GM23248 (cell line): ENCODE results near the gene SIPA1L3. TPM values are rescaled to one million over a fixed set of nuclear protein-coding genes. Genes with fewer than 3 reads are reported as not detected.

Experiments used
- DNase-seq: peaks from one replicate; pipeline ENCODE4 v3.0.0-alpha.2; 2015
- H2AFZ ChIP-seq: fragments of 200-600 bp; sonication (generic); 2 replicates; pipeline ENCODE4 v1.6.1; 2016; ENCODE audit warnings: antibody characterized with exemption
- H3F3A ChIP-seq: fragments of 200-600 bp; sonication (generic); 2 replicates; pipeline ENCODE4 v1.6.1; 2016; ENCODE audit warnings: mild to moderate bottlenecking, antibody characterized with exemption, mixed run types; ENCODE audit not compliant: insufficient read depth
- H3K27ac ChIP-seq: fragments of 200-600 bp; sonication (generic); 2 replicates; pipeline ENCODE4 v1.5.1; 2016; ENCODE audit warnings: mild to moderate bottlenecking
- H3K27me3 ChIP-seq: fragments of 200-600 bp; sonication (generic); replicated peaks from 2 replicates; pipeline ENCODE4 v1.6.1; 2016; ENCODE audit warnings: mild to moderate bottlenecking; ENCODE audit not compliant: insufficient read depth
- H3K36me3 ChIP-seq: fragments of 200-600 bp; sonication (generic); 2 replicates; pipeline ENCODE4 v1.6.1; 2016; ENCODE audit warnings: low read depth, mild to moderate bottlenecking
- H3K4me1 ChIP-seq: fragments of 200-600 bp; sonication (generic); 2 replicates; pipeline ENCODE4 v1.6.1; 2016; ENCODE audit warnings: mild to moderate bottlenecking; ENCODE audit not compliant: insufficient read depth
- H3K4me2 ChIP-seq: fragments of 200-600 bp; sonication (generic); one replicate; pipeline ENCODE4 v1.6.1; 2016; ENCODE audit warnings: mild to moderate bottlenecking; ENCODE audit not compliant: unreplicated experiment
- H3K4me3 ChIP-seq: fragments of 200-600 bp; sonication (generic); 2 replicates; pipeline ENCODE4 v1.5.1; 2016; ENCODE audit warnings: mild to moderate bottlenecking
- H3K79me2 ChIP-seq: fragments of 200-600 bp; sonication (generic); 2 replicates; pipeline ENCODE4 v1.6.1; 2016; ENCODE audit warnings: mild to moderate bottlenecking; ENCODE audit not compliant: insufficient read depth
- H3K9ac ChIP-seq: fragments of 200-600 bp; sonication (generic); 2 replicates; pipeline ENCODE4 v1.6.1; 2016; ENCODE audit warnings: mild to moderate bottlenecking
- H3K9me2 ChIP-seq: fragments of 200-600 bp; sonication (generic); 2 replicates; pipeline ENCODE4 v1.6.1; 2016; ENCODE audit warnings: mixed run types, mild to moderate bottlenecking, moderate library complexity; ENCODE audit not compliant: insufficient read depth
- H3K9me3 ChIP-seq: fragments of 200-600 bp; sonication (generic); one replicate; pipeline ENCODE4 v1.6.1; 2017; ENCODE audit warnings: low read depth
- H4K20me1 ChIP-seq: fragments of 200-600 bp; sonication (generic); 2 replicates; pipeline ENCODE4 v1.6.0; 2016; ENCODE audit not compliant: insufficient read depth
- EZH2 ChIP-seq: fragments of 200-600 bp; sonication (generic); IDR thresholded peaks from 2 replicates; pipeline ENCODE4 v1.6.1; 2018; ENCODE audit warnings: antibody characterized with exemption, mild to moderate bottlenecking; ENCODE audit not compliant: insufficient read depth, poor library complexity, severe bottlenecking
- EZH2phosphoT487 ChIP-seq: fragments of 200-600 bp; sonication (generic); IDR thresholded peaks from 2 replicates; pipeline ENCODE4 v1.6.1; 2018; ENCODE audit warnings: antibody characterized with exemption, moderate library complexity, mild to moderate bottlenecking, low read depth; ENCODE audit not compliant: insufficient read depth
- WGBS, 2 experiments: methylation state at CpG; one replicate each; pipeline ENCODE4 v1.1.6; 2015 to 2017; ENCODE audit warnings: low lambda C conversion rate in 2 of 2, low coverage in 1 of 2; ENCODE audit errors: missing lambda C conversion rate in 2 of 2; 5-methylcytosine and 5-hydroxymethylcytosine counted together
- in situ Hi-C: fragments of 300-500 bp; cut with MboI; formaldehyde crosslinking; loops from 2 replicates; pipeline ENCODE4 v1.15.0; 2020
- polyA plus RNA-seq: library from polyadenylated mRNA; unstranded; fragments of >200 nt; fragmentation: Nextera tagmentation; extraction: Ambion mirVana; gene quantifications from 2 replicates; pipeline ENCODE4 v1.2.1, GENCODE V29; 2016
- total RNA-seq: library from RNA; depleted of rRNA; stranded (reverse); fragments of >200 nt; shearing (Covaris generic); gene quantifications from 2 replicates; pipeline ENCODE4 v1.2.3, GENCODE V29; 2014

SIPA1L3 gene
- total and polyA plus RNA-seq, 2 experiments from 2014 or later: 3.7 to 12.1 TPM

GRCh38 chr19:38183251-38183897 lies 276.4 kb downstream of the SIPA1L3 start:
- Histone ChIP-seq H4K20me1 (no peaks in the 10 kb centered on the region), H3K27me3 (no peaks in the 10 kb centered on the region), H3K27ac (no peak overlapping the region; the same call in 1 of the 2 replicates), H3F3A (no peaks in the 10 kb centered on the region), H3K4me3 (peak overlapping the region; percentile 59), H2AFZ (peak overlapping the region; percentile 59), H3K9me2 (no peaks in the 10 kb centered on the region), H3K4me2 (peak overlapping the region; percentile 74), H3K9me3 (no peaks in the 10 kb centered on the region), H3K9ac (peak overlapping the region; percentile 65), H3K4me1 (peaks cover 13% of the 10 kb centered on the region; the same call in 1 of the 2 replicates), H3K36me3 (peaks cover 5% of the 10 kb centered on the region; the same call in 1 of the 2 replicates), H3K79me2 (no peaks in the 10 kb centered on the region)
- peak; percentile 61 for DNase-seq
- in situ Hi-C loops: no loop called here
- TF ChIP-seq EZH2phosphoT487 (no peak), EZH2 (no peak)
- 5 to 10% methylated on average over 20 to 30 of the region's 30 CpGs for WGBS, 2 experiments

GRCh38 chr19:38184815-38185214 lies 277.8 kb downstream of the SIPA1L3 start:
- peaks cover 5% of the 10 kb centered on the region; the same call in 1 of the 2 replicates for H3K36me3 ChIP-seq
- H3K79me2 ChIP-seq: no peaks in the 10 kb centered on the region
- no peaks in the 10 kb centered on the region for H3K9me3 ChIP-seq
- TF ChIP-seq EZH2phosphoT487 (no peak), EZH2 (no peak)
- H3K27me3 ChIP-seq: no peaks in the 10 kb centered on the region
- H3K4me2 ChIP-seq: no peak overlapping the region
- no peak overlapping the region for H2AFZ ChIP-seq
- H3K9me2 ChIP-seq: no peaks in the 10 kb centered on the region
- H3K9ac ChIP-seq: no peak overlapping the region
- in situ Hi-C loops: no loop called here
- no peaks in the 10 kb centered on the region for H4K20me1 ChIP-seq
- WGBS, 2 experiments: 89 to 90% methylated on average over 9 of the region's 9 CpGs
- no peak for DNase-seq
- peaks cover 13% of the 10 kb centered on the region; the same call in 1 of the 2 replicates for H3K4me1 ChIP-seq
- no peak overlapping the region for H3K27ac ChIP-seq
- H3K4me3 ChIP-seq: no peak overlapping the region
- no peaks in the 10 kb centered on the region for H3F3A ChIP-seq

GRCh38 chr19:38185562-38185961 lies 278.6 kb downstream of the SIPA1L3 start:
- H3K36me3 ChIP-seq: no peaks in the 10 kb centered on the region
- H3K9me3 ChIP-seq: no peaks in the 10 kb centered on the region
- H3K9me2 ChIP-seq: no peaks in the 10 kb centered on the region
- in situ Hi-C loops: no loop called here
- no peak overlapping the region for H3K27ac ChIP-seq
- no peak overlapping the region for H3K9ac ChIP-seq
- peaks cover 13% of the 10 kb centered on the region; the same call in 1 of the 2 replicates for H3K4me1 ChIP-seq
- H3K4me3 ChIP-seq: no peak overlapping the region
- H4K20me1 ChIP-seq: no peaks in the 10 kb centered on the region
- no peaks in the 10 kb centered on the region for H3K79me2 ChIP-seq
- TF ChIP-seq EZH2 (no peak), EZH2phosphoT487 (no peak)
- H3K27me3 ChIP-seq: no peaks in the 10 kb centered on the region
- no peak overlapping the region for H3K4me2 ChIP-seq
- no peak for DNase-seq
- H2AFZ ChIP-seq: no peak overlapping the region
- H3F3A ChIP-seq: no peaks in the 10 kb centered on the region
- 93 to 94% methylated on average over 10 of the region's 10 CpGs for WGBS, 2 experiments

- H3K79me2 ChIP-seq: no peaks in the 10 kb centered on the region
- H3K4me3 ChIP-seq: no peak overlapping the region
- H3K4me1 ChIP-seq: no peaks in the 10 kb centered on the region
- H3K9me3 ChIP-seq: no peaks in the 10 kb centered on the region
- no peaks in the 10 kb centered on the region for H3K9me2 ChIP-seq
- TF ChIP-seq EZH2phosphoT487 (no peak), EZH2 (no peak)
- 53 to 56% methylated on average over 5 to 6 of the region's 6 CpGs for WGBS, 2 experiments
- H3K27me3 ChIP-seq: no peaks in the 10 kb centered on the region
- H4K20me1 ChIP-seq: no peaks in the 10 kb centered on the region
- H3K4me2 ChIP-seq: no peak overlapping the region
- H3K36me3 ChIP-seq: no peaks in the 10 kb centered on the region
- no peaks in the 10 kb centered on the region for H3F3A ChIP-seq
- no peak overlapping the region for H2AFZ ChIP-seq
- DNase-seq: no peak
- in situ Hi-C loops: no loop called here
- no peak overlapping the region for H3K27ac ChIP-seq
- no peak overlapping the region for H3K9ac ChIP-seq
Observed at GRCh38 chr19:38190061-38190460, 283.1 kb downstream of the SIPA1L3 start.
